Measurements from ENCODE around the gene TAX1BP1.

DNA sequence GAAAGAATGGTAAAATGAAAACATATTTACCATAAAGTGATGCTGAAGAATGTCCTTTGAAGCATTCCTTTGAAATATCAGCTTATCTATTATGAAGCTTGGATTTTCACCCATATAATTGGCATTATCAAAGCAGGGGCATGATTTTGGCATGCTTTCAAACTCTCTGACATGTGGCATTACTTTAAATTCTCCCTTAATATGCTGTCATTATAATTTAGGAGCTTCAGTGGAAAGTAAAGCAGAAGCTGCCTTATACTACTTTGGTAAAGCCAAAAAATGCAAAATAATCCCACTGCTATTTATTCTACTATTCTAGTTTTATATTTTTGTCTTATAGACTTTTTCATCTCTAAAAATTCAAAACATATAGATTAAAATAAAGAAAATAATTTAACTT lies 49.3 kb upstream of the TAX1BP1 start:
- no peak for TF ChIP-seq CTCF (IDR thresholded peaks at IDR 0.05)
- no peak for TF ChIP-seq POLR2A (IDR thresholded peaks at IDR 0.05)
